ENCODE results near the gene ERN1.
A peak's percentile ranks its signal among the peaks of the same experiment; 100 is the strongest.
"Not testable (repeated sequence)": the region's sequence is repeated elsewhere in the genome, so short reads cannot be mapped to it uniquely, and the experiment has no call there.

ERN1 gene

DNA sequence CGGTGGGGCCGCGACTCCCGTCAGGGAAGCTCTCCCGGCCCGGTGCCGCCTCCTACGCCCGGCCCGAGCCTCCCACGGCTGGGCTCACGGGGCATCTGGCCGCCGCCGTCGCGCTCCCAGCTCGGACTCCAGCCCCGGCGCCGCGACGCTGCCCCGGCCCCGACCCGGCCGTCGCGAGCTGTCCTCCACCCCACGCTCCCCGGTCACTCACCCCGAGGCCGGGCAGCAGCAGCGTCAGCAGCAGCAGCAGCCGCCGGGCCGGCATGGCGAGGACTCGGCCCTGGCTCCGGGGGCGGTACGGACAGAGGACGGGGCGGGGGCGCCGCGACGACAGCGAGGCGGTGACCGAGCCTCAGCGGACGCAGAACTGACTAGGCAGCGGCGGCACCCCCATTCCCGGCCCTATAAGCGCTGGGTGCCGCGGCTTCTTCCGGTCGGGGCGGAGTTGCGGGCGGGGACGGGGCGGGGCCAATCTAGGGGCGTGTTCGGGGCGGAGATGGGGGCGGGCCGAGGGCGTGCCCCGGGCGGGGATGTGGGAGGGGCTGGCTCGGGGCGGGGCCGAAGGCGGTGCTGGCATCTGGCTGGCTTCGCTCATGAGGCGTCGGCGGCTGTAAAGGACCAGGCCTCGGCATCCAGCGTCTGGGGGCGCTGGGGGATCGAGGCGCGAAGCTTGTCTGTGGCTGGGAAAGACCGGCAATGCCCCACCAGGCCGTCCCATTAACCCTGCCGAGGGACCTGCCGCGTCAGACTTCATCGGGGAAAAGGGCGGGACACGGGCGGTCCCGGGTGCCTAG, at the start of gene ERN1:
TSS of gene ERN1 (minus strand) at position 380 of the 794 bp plus-strand sequence. CDS start at position 265, 115 bp downstream.
- DNase-seq (ENCODE audit: extremely low read depth, low read depth): peak; percentile 88
- TF ChIP-seq, protein P1, sequence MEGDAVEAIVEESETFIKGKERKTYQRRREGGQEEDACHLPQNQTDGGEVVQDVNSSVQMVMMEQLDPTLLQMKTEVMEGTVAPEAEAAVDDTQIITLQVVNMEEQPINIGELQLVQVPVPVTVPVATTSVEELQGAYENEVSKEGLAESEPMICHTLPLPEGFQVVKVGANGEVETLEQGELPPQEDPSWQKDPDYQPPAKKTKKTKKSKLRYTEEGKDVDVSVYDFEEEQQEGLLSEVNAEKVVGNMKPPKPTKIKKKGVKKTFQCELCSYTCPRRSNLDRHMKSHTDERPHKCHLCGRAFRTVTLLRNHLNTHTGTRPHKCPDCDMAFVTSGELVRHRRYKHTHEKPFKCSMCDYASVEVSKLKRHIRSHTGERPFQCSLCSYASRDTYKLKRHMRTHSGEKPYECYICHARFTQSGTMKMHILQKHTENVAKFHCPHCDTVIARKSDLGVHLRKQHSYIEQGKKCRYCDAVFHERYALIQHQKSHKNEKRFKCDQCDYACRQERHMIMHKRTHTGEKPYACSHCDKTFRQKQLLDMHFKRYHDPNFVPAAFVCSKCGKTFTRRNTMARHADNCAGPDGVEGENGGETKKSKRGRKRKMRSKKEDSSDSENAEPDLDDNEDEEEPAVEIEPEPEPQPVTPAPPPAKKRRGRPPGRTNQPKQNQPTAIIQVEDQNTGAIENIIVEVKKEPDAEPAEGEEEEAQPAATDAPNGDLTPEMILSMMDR (IDR thresholded peaks at IDR 0.05; ENCODE audit: low read depth, low read length): no peak

DNA sequence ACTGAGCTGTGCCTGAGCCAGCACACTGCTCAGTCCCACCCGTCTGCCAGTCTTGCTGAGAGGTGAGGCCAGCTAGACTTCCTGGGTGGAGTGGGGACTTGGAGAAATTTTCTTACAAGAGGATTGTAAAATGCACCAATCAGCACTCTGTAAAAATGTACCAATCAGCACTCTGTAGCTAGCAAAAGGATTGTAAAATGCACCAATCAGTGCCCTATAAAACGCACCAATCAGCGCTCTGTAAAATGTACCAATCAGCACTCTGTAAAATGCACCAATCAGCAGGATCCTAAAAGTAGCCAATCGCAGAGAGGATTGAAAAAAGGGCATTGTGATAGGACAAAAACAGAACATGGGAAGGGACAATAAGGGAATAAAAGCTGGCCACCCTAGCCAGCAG, 49.1 kb upstream of the ERN1 start:
- DNase-seq (ENCODE audit: extremely low read depth, low read depth): not testable (repeated sequence)

DNA sequence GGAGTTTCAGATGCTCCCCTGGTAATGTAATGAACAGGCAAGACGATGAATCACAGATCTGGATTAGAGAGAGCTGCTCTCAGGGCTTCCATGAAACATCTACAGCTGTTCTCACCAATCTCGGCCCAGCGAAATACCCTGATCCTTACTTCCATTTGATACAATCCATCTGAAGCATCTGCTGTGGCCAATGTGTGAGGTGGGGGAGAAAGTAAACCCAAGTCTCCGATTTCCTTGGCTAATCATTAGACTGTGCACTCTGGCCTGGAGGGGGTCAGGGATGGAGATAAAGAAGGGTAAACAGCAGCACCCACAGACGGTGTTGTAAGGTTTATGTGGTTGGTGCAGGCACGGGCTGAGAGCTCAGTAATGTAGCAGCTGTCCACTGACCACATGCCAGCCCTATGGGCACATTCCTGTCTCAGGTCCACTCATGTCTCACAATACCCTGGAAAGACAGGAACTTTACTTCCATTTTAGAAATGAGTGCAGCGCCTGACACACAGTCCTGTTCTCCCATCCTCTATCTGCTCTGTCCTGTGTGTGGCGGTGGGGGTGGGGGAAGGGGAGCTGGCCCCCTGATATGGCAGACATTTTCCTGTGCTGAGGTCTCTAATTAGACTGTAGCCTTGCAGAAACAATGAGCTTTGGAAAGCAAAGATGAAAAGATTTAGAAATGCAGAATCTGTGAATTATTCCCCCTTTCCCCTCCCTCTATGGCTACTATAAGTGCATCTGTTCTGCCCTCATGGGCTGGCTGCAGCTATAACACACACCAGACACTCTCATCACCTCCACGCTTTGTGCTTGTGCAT, 48.3 kb upstream of the ERN1 start:
- TF ChIP-seq, protein P1 (IDR thresholded peaks at IDR 0.05; ENCODE audit: low read depth, low read length): no peak
- no peak for DNase-seq (ENCODE audit: extremely low read depth, low read depth)

DNA sequence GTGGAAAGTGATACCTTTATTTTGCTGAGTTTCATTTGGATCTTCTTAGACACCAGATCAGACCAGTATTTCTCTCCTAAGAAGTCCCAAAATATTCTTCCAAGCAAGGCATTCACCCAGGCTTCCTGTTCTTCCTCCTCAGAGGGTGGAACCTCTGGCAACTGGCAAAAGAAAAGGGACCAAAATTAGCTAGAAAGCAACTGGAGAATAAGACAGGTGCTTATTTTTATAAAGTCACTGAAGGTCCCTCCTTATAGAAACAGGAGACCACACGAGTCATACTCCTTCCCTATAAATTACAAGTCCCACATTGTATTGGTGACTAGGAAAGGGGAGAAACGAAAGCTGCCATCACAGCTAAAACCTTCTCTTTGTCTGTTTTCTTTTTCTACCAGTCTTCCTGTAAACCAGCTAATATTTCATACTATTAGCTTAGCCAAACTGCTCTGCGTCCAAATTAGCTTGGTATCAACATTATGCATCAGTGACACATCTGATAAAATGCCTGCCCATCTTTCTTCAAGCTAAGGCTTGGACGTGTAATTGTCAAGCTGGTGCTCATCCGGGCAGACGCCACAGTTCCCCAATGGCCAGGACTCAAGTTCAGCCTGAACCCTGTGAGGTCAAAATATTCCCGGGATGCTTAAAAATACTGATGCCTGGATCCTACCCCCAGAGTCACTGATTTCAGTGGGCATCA, 47.5 kb upstream of the ERN1 start:
- no peak for DNase-seq (ENCODE audit: extremely low read depth, low read depth)
- TF ChIP-seq, protein P1 (IDR thresholded peaks at IDR 0.05; ENCODE audit: low read depth, low read length): no peak

DNA sequence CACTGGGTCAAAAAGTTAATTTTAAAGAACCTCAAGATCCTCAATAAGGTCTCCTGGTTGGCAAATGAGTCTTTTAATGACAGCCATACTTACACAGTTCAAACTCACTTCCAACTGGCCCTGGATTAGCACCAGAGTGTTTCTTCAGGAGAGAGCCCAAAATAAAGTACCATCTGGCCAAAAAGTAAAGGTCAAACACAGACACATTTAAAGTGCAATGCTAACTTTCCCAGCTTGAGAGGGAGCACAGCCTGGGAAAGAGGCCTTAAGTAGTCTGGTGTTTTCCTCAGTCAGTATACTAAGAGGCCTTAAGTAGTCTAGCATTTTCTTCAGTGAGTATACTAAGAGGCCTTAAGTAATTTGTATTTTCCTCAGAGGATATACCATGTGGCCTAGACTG, 46.6 kb upstream of the ERN1 start:
- DNase-seq (ENCODE audit: extremely low read depth, low read depth): no peak
- TF ChIP-seq, protein P1 (IDR thresholded peaks at IDR 0.05; ENCODE audit: low read depth, low read length): no peak

DNA sequence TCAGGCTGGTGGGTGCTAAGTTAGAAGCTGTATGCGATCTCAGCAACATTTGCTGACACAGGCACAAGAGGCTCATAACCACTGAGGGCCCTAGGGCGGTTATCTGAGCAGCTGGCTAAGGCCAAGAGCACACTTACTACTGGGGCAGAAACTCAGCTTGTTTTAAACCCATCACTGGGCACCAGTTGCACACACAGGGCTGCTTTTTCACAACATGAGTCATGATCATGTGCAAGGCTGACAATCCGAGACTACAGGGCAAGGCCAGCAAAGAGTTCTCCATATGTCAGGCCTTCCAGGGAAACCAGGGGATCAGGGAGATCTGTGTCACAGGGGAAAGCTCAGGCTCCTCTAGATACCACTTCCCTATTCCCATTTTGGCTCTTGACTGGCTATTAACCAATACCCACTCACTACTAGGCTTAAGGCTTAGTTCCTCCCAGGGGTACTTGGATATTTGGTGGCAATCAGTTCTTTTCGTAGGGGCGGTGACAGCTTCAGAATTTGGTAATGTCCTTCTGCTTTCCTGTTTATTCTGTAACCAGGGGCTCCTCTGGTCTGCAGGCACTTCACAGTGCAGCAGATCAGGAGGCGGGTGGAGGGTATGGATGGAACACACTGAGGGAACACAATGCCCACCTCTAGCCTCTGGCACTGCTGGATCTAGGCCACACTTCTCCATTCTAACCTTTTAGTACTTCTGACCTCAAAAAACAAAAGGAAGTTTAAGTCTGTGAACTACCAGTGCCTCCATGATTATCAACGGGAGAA, 44.9 kb upstream of the ERN1 start:
- no peak for DNase-seq (ENCODE audit: extremely low read depth, low read depth)
- TF ChIP-seq, protein P1 (IDR thresholded peaks at IDR 0.05; ENCODE audit: low read depth, low read length): no peak

DNA sequence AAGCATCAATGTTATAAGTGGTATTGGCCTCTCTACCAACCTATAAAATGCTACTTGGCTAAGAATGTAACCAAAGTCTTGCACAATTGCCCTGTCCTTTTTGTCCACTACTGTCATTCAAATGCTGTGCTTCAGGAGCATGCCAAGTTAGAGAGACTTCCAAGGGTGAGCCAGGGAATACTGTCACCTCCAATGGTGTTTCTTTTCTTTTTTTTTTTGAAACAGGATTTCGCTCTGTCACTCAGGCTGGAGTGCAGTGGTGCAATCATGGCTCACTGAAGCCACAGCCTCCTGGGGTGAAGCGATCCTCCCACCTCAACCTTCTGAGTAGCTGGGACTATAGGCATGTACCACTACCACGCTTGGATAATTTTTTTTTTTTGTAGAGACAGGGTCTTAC, 43.7 kb upstream of the ERN1 start:
- DNase-seq (ENCODE audit: extremely low read depth, low read depth): no peak
- TF ChIP-seq, protein P1 (IDR thresholded peaks at IDR 0.05; ENCODE audit: low read depth, low read length): no peak
